GM12878 (cell line): ENCODE results near the gene NIN. TPM values are rescaled to one million over a fixed set of nuclear protein-coding genes. Genes with fewer than 3 reads are reported as not detected.

Experiments
- ATAC-seq: fragments of 200-7000 bp; cut with Tn5 transposase; 3 replicates; pipeline ENCODE4 v1.9.1; 2020; ENCODE audit warnings: mild to moderate bottlenecking, moderate library complexity
- BruUV-seq: library from RNA; stranded (reverse); fragments of 400-500 nt; replicated peaks from 2 replicates; lab custom pipeline; 2021; lab: Mats Ljungman, UMichigan
- CTCF ChIA-PET: fragments of 300-600 bp; sonication (Branson Sonifier 250); formaldehyde crosslinking; extraction: SDS; loops from one replicate; lab custom pipeline; 2021; ENCODE audit warnings: inconsistent platforms; lab: Yijun Ruan, JAX
- POLR2A ChIA-PET: fragments of 350-600 bp; formaldehyde crosslinking; extraction: SDS; loops from one replicate; lab custom pipeline; 2021; ENCODE audit warnings: inconsistent platforms; lab: Charles Lee
- RAD21 ChIA-PET: fragments of 300-600 bp; sonication (Branson Sonifier 250); formaldehyde crosslinking; loops from one replicate; lab custom pipeline; 2023; ENCODE audit warnings: antibody characterized with exemption; ENCODE audit not compliant: unreplicated experiment; lab: Charles Lee
- SMC1A ChIA-PET: fragments of 300-600 bp; sonication (Branson Sonifier 250); formaldehyde crosslinking; loops from one replicate; lab custom pipeline; 2023; ENCODE audit not compliant: unreplicated experiment, uncharacterized antibody; lab: Charles Lee
- DNase-seq: peaks from one replicate; pipeline ENCODE4 v3.0.0-alpha.2; 2011; ENCODE audit warnings: low read depth, low spot score
- FAIRE-seq: peaks from 3 replicates; lab custom pipeline; 2011; peaks lifted over from hg19 to GRCh38; lab: Jason Lieb, UNC
- H2AFZ ChIP-seq: 2 replicates; pipeline ENCODE4 v1.6.0; 2011; ENCODE audit warnings: low read depth, low read length, control low read depth; ENCODE audit not compliant: control insufficient read depth
- H3K27ac ChIP-seq: 2 replicates; pipeline ENCODE4 v1.5.1; 2011; ENCODE audit warnings: control low read depth; ENCODE audit not compliant: control insufficient read depth, insufficient read depth
- H3K27me3 ChIP-seq, 2 experiments: replicated peaks in 1 of 2; 2 replicates each; pipeline versions ENCODE4 v1.6.0 to v1.6.1; 2011; ENCODE audit warnings: low read length in 1 of 2; ENCODE audit not compliant: control insufficient read depth in 2 of 2, insufficient read depth in 2 of 2
- H3K36me3 ChIP-seq, 2 experiments: 2 replicates each; pipeline ENCODE4 v1.5.1; 2011; ENCODE audit warnings: low read length in 1 of 2; ENCODE audit not compliant: control insufficient read depth in 2 of 2, insufficient read depth in 2 of 2
- H3K4me1 ChIP-seq: 2 replicates; pipeline ENCODE4 v1.6.1; 2011; ENCODE audit warnings: mild to moderate bottlenecking, low read length, moderate library complexity, mixed read lengths; ENCODE audit not compliant: control insufficient read depth, insufficient read depth
- H3K4me2 ChIP-seq: 2 replicates; pipeline ENCODE4 v1.6.0; 2011; ENCODE audit warnings: control low read depth; ENCODE audit not compliant: control insufficient read depth, insufficient read depth
- H3K4me3 ChIP-seq: fragments of 200-600 bp; sonication (generic); 2 replicates; pipeline ENCODE4 v1.5.1; 2016
- H3K79me2 ChIP-seq: 2 replicates; pipeline ENCODE4 v1.6.0; 2011; ENCODE audit warnings: low read length; ENCODE audit not compliant: control insufficient read depth, insufficient read depth
- H3K9ac ChIP-seq: 2 replicates; pipeline ENCODE4 v1.8.0; 2011; ENCODE audit warnings: low read length, control low read depth, mixed read lengths; ENCODE audit not compliant: control insufficient read depth, insufficient read depth
- H3K9me3 ChIP-seq: replicated peaks from 3 replicates; pipeline ENCODE4 v1.5.1; 2011; ENCODE audit warnings: mild to moderate bottlenecking, low read length; ENCODE audit not compliant: control insufficient read depth, insufficient read depth
- H4K20me1 ChIP-seq: 2 replicates; pipeline ENCODE4 v1.6.0; 2011; ENCODE audit not compliant: control insufficient read depth, insufficient read depth
- BHLHE40 ChIP-seq, 2 experiments: fragments of 450-650 bp in 1 of 2; IDR thresholded peaks; 2 replicates each; pipeline ENCODE4 v1.6.1; 2011 to 2017; ENCODE audit warnings: low read depth in 2 of 2, borderline replicate concordance in 1 of 2, improper control_type of control experiment in 1 of 2, low read length in 1 of 2, mild to moderate bottlenecking in 1 of 2
- CBX5 ChIP-seq: sonication (generic); IDR thresholded peaks from 2 replicates; pipeline ENCODE4 v1.6.1; 2016; ENCODE audit warnings: low read depth, moderate library complexity, mild to moderate bottlenecking, inconsistent platforms
- CEBPB ChIP-seq, 2 experiments: fragments of 150-350 bp in 1 of 2; IDR thresholded peaks; 2 replicates each; pipeline ENCODE4 v1.6.1; 2012 to 2014; ENCODE audit warnings: low read depth in 2 of 2, low read length in 2 of 2, borderline replicate concordance in 1 of 2, inconsistent platforms in 1 of 2
- CREM ChIP-seq: IDR thresholded peaks from 2 replicates; pipeline ENCODE4 v1.6.1; 2014; ENCODE audit warnings: antibody characterized with exemption, low read depth
- DPF2 ChIP-seq: fragments of 450-650 bp; IDR thresholded peaks from 2 replicates; pipeline ENCODE4 v1.6.1; 2017; ENCODE audit warnings: mild to moderate bottlenecking
- ETV6 ChIP-seq, 2 experiments: fragments of 450-650 bp in 1 of 2; IDR thresholded peaks in 1 of 2; conservative IDR thresholded peaks in 1 of 2; 2 replicates each; pipeline ENCODE4 v1.6.1; 2014; ENCODE audit warnings: antibody characterized with exemption in 1 of 2, borderline replicate concordance in 1 of 2, low read depth in 1 of 2, mild to moderate bottlenecking in 1 of 2, moderate library complexity in 1 of 2
- FOXM1 ChIP-seq: IDR thresholded peaks from 2 replicates; pipeline ENCODE4 v1.6.1; 2012; ENCODE audit warnings: low read depth, mild to moderate bottlenecking, inconsistent platforms, low read length, moderate library complexity
- GABPA ChIP-seq: IDR thresholded peaks from 2 replicates; pipeline ENCODE4 v1.6.1; 2014; ENCODE audit warnings: antibody characterized with exemption, low read depth, mild to moderate bottlenecking, inconsistent platforms
- IKZF2 ChIP-seq, 2 experiments: fragments of 450-650 bp; IDR thresholded peaks; 2 replicates each; pipeline ENCODE4 v1.6.1; 2017; ENCODE audit warnings: mild to moderate bottlenecking in 2 of 2, moderate library complexity in 2 of 2
- IRF4 ChIP-seq: IDR thresholded peaks from 2 replicates; pipeline ENCODE4 v1.6.1; 2011; ENCODE audit warnings: low read depth, low read length
- MEF2A ChIP-seq: IDR thresholded peaks from 2 replicates; pipeline ENCODE4 v1.6.1; 2011; ENCODE audit warnings: low read depth, mild to moderate bottlenecking, low read length, moderate library complexity; ENCODE audit not compliant: insufficient read depth
- NFIC ChIP-seq: IDR thresholded peaks from 2 replicates; pipeline ENCODE4 v1.6.1; 2012; ENCODE audit warnings: low read depth, mild to moderate bottlenecking, inconsistent platforms, low read length, moderate library complexity
- PAX5 ChIP-seq: IDR thresholded peaks from 2 replicates; pipeline ENCODE4 v1.6.1; 2011; ENCODE audit warnings: low read depth, low read length, borderline replicate concordance
- PML ChIP-seq: IDR thresholded peaks from 2 replicates; pipeline ENCODE4 v1.6.1; 2012; ENCODE audit warnings: low read length, inconsistent platforms
- SPI1 ChIP-seq: IDR thresholded peaks from 2 replicates; pipeline ENCODE4 v1.6.1; 2011; ENCODE audit warnings: low read depth, mild to moderate bottlenecking, low read length, moderate library complexity, borderline replicate concordance; ENCODE audit not compliant: insufficient read depth
- SREBF1 ChIP-seq: IDR thresholded peaks from 2 replicates; pipeline ENCODE4 v1.6.1; 2012; ENCODE audit warnings: mild to moderate bottlenecking, low read length
- YBX1 ChIP-seq: fragments of 450-650 bp; IDR thresholded peaks from 2 replicates; pipeline ENCODE4 v1.6.1; 2016; ENCODE audit warnings: antibody characterized with exemption
- WGBS: methylation state at CpG from one replicate; pipeline ENCODE4 v1.1.6; 2016; ENCODE audit warnings: low lambda C conversion rate; ENCODE audit not compliant: insufficient replicate concordance, insufficient coverage; ENCODE audit errors: missing lambda C conversion rate; 5-methylcytosine and 5-hydroxymethylcytosine counted together
- in situ Hi-C: fragments of 300-500 bp; cut with MboI; formaldehyde crosslinking; loops from 9 replicates; pipeline ENCODE4 v1.14.3; 2018; ENCODE audit warnings: mixed read lengths
- intact Hi-C: fragments of 100-400 bp; cut with micrococcal nuclease; formaldehyde crosslinking; loops from one replicate; pipeline ENCODE4 v1.14.2; 2022; ENCODE audit not compliant: unreplicated experiment
- polyA plus RNA-seq, 11 experiments: library from polyadenylated mRNA; depleted of rRNA in 4 of 11; unstranded in 6 of 11; stranded (reverse) in 5 of 11; fragments of >200 nt; fragmentation: Nextera tagmentation in 4 of 11; fragmentation: Illumina TruSeq in 1 of 11; extraction: Ambion mirVana in 4 of 11; extraction: Trizol in 1 of 11; gene quantifications; 1 replicate in 1 of 11; 2 replicates in 10 of 11; pipeline versions ENCODE4 v1.2.1 to v1.2.3, GENCODE V29; 2011 to 2016; ENCODE audit warnings: inconsistent platforms in 2 of 11, missing spikeins in 2 of 11, low read depth in 1 of 11
- total RNA-seq, 4 experiments: library from RNA; depleted of rRNA in 3 of 4; stranded (reverse); fragments of >200 nt in 3 of 4; fragmentation: Illumina TruSeq in 1 of 4; extraction: Trizol in 1 of 4; gene quantifications; 2 replicates each; pipeline versions ENCODE4 v1.2.1 to v1.2.3, GENCODE V29; 2013 to 2021
- TF ChIP-seq, protein P1 (sequence below): IDR thresholded peaks from 2 replicates; pipeline ENCODE4 v1.6.1; 2012; ENCODE audit warnings: low read length, inconsistent platforms
- TF ChIP-seq, protein P2 (sequence below): fragments of 450-650 bp; IDR thresholded peaks from 2 replicates; pipeline ENCODE4 v1.6.1; 2016; ENCODE audit warnings: mild to moderate bottlenecking
- TF ChIP-seq, protein P3 (sequence below): fragments of 450-650 bp; IDR thresholded peaks from 2 replicates; pipeline ENCODE4 v1.6.1; 2017; ENCODE audit warnings: low read depth, mild to moderate bottlenecking, moderate library complexity

The NIN gene
- total and polyA plus RNA-seq, 10 of the 15 experiments (the other 5 are each of a cell fraction or from before 2014, with no cell fraction given) = 16.2 to 135 (median 70.3) TPM

DNA sequence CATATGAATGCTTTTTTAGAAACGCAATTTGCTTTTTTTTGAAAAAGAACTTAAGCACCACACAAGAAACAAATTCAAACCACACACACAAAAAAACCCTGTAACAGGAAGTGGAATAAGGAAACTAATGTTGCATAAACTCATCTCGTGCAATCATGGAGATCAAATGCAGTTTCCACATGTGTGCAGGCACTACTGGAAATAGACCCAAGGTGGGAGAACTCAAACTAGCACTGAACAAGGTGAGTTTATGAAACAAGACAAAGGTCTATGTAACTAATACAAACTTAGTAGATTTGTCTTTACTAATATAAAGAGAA lies 17.5 kb downstream of the NIN start:
- Histone ChIP-seq H3K9me3 (peaks cover 9% of the 10 kb centered on the region; the same call in 2 of the 3 replicates), H3K27ac (peak overlapping the region; percentile 80), H4K20me1 (no peaks in the 10 kb centered on the region), H3K4me1 (peaks cover 18% of the 10 kb centered on the region), H3K4me3 (peak overlapping the region; percentile 51), H3K36me3 (peaks cover under 1 to 19% of the 10 kb centered on the region in 2 experiments), H2AFZ (no peak overlapping the region), H3K27me3 (no peaks in the 10 kb centered on the region), H3K4me2 (peak overlapping the region; percentile 78), H3K79me2 (peaks cover 82% of the 10 kb centered on the region), H3K9ac (no peak overlapping the region)
- in situ Hi-C loops (no loop called here), intact Hi-C loops (no loop called here)
- ChIA-PET POLR2A (interaction anchor here (0.7 to 1.0 kb wide), 2 partner anchors 9 to 15 kb away, joined by 4 read pairs; no protein-coding TSS in a partner anchor), CTCF (interaction anchor here (0.6 to 1.8 kb wide), 5 partner anchors 9 to 348 kb away, joined by 3 to 8 read pairs (median 4); no protein-coding TSS in a partner anchor), SMC1A (interaction anchor here (1.2 to 3.4 kb wide), 4 partner anchors 9 to 47 kb away, joined by 4 to 18 read pairs (median 5); no protein-coding TSS in a partner anchor), RAD21 (interaction anchor here (1.0 to 1.9 kb wide), 6 partner anchors 8 to 99 kb away, joined by 3 to 7 read pairs (median 4); no protein-coding TSS in a partner anchor)
- no TSS peak for BruUV-seq
- ATAC-seq (peak; percentile 88), DNase-seq (peak; percentile 38), FAIRE-seq (no peak)
- 0% methylated on average over 2 of the region's 2 CpGs for WGBS
- TF ChIP-seq PML = 0 out of 2 replicates have a peak, but pooled peaks have one; percentile 43
- TF ChIP-seq, protein P1, sequence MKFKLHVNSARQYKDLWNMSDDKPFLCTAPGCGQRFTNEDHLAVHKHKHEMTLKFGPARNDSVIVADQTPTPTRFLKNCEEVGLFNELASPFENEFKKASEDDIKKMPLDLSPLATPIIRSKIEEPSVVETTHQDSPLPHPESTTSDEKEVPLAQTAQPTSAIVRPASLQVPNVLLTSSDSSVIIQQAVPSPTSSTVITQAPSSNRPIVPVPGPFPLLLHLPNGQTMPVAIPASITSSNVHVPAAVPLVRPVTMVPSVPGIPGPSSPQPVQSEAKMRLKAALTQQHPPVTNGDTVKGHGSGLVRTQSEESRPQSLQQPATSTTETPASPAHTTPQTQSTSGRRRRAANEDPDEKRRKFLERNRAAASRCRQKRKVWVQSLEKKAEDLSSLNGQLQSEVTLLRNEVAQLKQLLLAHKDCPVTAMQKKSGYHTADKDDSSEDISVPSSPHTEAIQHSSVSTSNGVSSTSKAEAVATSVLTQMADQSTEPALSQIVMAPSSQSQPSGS = peak; percentile 78
- peak; percentile 29; the same call in 1 of the 2 replicates for TF ChIP-seq CBX5
- TF ChIP-seq PAX5 = 0 out of 2 replicates have a peak, but pooled peaks have one; percentile 10
- TF ChIP-seq SPI1 = peak; percentile 72
- TF ChIP-seq IKZF2 (IDR thresholded peaks at IDR 0.05) = peak; percentile 34 to 39; a peak in 2 of 4 replicates
- 0 out of 2 replicates have a peak, but pooled peaks have one; percentile 20 for TF ChIP-seq MEF2A
- 0 out of 2 replicates have a peak, but pooled peaks have one; percentile 50 for TF ChIP-seq GABPA
- TF ChIP-seq CREM = peak; percentile 14; the same call in 1 of the 2 replicates
- TF ChIP-seq CEBPB (IDR thresholded peaks at IDR 0.05; ENCODE audit: borderline replicate concordance in 1 of 2, low read depth in 2 of 2, low read length in 2 of 2) = peak in 1 of 2 experiments; percentile 73; a peak in 1 of 4 replicates
- TF ChIP-seq BHLHE40 (IDR thresholded peaks at IDR 0.05; ENCODE audit: borderline replicate concordance in 1 of 2, low read depth in 2 of 2, low read length in 1 of 2) = peak; percentile 75 to 83
- 0 out of 2 replicates have a peak, but pooled peaks have one; percentile 15 for TF ChIP-seq IRF4
- no peak for TF ChIP-seq SREBF1
- TF ChIP-seq NFIC = peak; percentile 87
- TF ChIP-seq FOXM1 = peak; percentile 83; the same call in 1 of the 2 replicates
- TF ChIP-seq, protein P2, sequence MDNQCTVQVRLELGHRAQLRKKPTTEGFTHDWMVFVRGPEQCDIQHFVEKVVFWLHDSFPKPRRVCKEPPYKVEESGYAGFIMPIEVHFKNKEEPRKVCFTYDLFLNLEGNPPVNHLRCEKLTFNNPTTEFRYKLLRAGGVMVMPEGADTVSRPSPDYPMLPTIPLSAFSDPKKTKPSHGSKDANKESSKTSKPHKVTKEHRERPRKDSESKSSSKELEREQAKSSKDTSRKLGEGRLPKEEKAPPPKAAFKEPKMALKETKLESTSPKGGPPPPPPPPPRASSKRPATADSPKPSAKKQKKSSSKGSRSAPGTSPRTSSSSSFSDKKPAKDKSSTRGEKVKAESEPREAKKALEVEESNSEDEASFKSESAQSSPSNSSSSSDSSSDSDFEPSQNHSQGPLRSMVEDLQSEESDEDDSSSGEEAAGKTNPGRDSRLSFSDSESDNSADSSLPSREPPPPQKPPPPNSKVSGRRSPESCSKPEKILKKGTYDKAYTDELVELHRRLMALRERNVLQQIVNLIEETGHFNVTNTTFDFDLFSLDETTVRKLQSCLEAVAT = no peak
- TF ChIP-seq DPF2 = 0 out of 2 replicates have a peak, but pooled peaks have one; percentile 17
- TF ChIP-seq, protein P3, sequence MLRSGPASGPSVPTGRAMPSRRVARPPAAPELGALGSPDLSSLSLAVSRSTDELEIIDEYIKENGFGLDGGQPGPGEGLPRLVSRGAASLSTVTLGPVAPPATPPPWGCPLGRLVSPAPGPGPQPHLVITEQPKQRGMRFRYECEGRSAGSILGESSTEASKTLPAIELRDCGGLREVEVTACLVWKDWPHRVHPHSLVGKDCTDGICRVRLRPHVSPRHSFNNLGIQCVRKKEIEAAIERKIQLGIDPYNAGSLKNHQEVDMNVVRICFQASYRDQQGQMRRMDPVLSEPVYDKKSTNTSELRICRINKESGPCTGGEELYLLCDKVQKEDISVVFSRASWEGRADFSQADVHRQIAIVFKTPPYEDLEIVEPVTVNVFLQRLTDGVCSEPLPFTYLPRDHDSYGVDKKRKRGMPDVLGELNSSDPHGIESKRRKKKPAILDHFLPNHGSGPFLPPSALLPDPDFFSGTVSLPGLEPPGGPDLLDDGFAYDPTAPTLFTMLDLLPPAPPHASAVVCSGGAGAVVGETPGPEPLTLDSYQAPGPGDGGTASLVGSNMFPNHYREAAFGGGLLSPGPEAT = no peak; the same call in 1 of the 2 replicates
- TF ChIP-seq ETV6 (conservative IDR thresholded peaks at IDR 0.05 in 1 of 2, IDR thresholded peaks at IDR 0.05 in 1 of 2; ENCODE audit: borderline replicate concordance in 1 of 2, low read depth in 1 of 2) = peak in 1 of 2 experiments; percentile 74; a peak in 2 of 4 replicates
- TF ChIP-seq YBX1 = no peak
